Activated naive CD4-positive, alpha-beta T cell treated with anti-CD3 and anti-CD28 coated beads, Interleukin-2, amount 50 U/mL, for 24 hours (primary cell): ENCODE results near the gene MAPT.

ENCODE experiments used
- H3K27ac Mint-ChIP-seq: one replicate; pipeline ENCODE4 v1.8.0; 2021; ENCODE audit warnings: mild to moderate bottlenecking, mixed read lengths
- H3K27me3 Mint-ChIP-seq: one replicate; pipeline ENCODE4 v1.8.0; 2021; ENCODE audit warnings: mixed read lengths
- H3K36me3 Mint-ChIP-seq: one replicate; pipeline ENCODE4 v1.8.0; 2021; ENCODE audit warnings: mixed read lengths
- H3K4me1 Mint-ChIP-seq: one replicate; pipeline ENCODE4 v1.8.0; 2021; ENCODE audit warnings: mixed read lengths
- H3K4me3 Mint-ChIP-seq: one replicate; pipeline ENCODE4 v1.8.0; 2021; ENCODE audit warnings: mild to moderate bottlenecking, mixed read lengths
- H3K9me3 Mint-ChIP-seq: one replicate; pipeline ENCODE4 v1.8.0; 2021; ENCODE audit warnings: mixed read lengths

The MAPT gene

GRCh38 chr17:46030752-46031151 is 136.4 kb downstream of the MAPT start:
- peak overlapping the region; percentile 44 for H3K27ac Mint-ChIP-seq

DNA sequence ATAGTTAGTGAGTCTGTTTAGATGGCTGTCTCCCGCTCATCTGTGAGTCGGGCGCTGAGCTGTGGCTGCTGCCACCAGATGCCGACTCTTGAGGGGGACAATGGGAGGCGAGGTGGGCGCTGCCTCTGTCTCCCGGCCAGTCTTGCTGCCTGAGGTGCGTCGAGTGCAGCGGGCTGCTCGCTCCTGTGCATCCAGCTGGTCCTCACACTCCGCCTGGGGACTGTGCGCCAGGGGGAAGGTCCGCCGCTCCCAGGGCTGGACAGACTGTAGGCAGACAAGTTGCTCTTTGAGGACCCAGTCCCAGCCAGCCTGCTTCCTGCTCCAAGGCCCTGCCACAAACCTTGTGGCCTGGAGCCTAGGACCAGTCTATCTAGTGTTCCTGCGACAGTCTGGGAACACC is 137.1 kb downstream of the MAPT start:
- H3K4me3 Mint-ChIP-seq = no peak overlapping the region
- H3K27ac Mint-ChIP-seq = no peak overlapping the region
- peaks cover 20% of the 10 kb centered on the region for H3K4me1 Mint-ChIP-seq

More at GRCh38 chr17:46030752-46031151, 136.4 kb downstream of the MAPT start:
- H3K9me3 Mint-ChIP-seq = no peaks in the 10 kb centered on the region
- peaks cover 12% of the 10 kb centered on the region for H3K36me3 Mint-ChIP-seq
- no peaks in the 10 kb centered on the region for H3K27me3 Mint-ChIP-seq
- H3K4me3 Mint-ChIP-seq = no peak overlapping the region
- peaks cover 20% of the 10 kb centered on the region for H3K4me1 Mint-ChIP-seq

DNA sequence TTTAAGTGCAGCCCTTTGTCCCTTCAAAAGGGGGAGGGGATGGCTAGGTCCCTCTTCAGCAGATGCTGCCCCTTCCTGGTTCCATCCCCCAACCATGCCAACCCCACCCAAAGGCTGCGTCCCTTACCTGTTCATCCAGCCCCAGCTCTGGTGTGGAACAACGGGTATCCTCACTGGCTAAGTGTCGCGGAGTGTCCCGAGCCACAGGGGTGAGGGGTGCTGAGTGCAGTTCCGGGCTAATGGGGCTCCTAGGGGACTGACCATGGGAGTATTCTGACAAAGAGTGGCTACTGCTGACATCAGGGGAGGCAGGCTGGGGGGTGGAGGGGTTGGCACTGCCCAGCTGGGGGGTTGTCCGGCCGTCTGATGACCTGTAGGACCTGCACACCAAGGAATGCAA is 137.6 kb downstream of the MAPT start:
- no peaks in the 10 kb centered on the region for H3K9me3 Mint-ChIP-seq
- peaks cover 20% of the 10 kb centered on the region for H3K4me1 Mint-ChIP-seq
- H3K27ac Mint-ChIP-seq = peak overlapping the region; percentile 8
- no peak overlapping the region for H3K4me3 Mint-ChIP-seq
- peaks cover 12% of the 10 kb centered on the region for H3K36me3 Mint-ChIP-seq
- H3K27me3 Mint-ChIP-seq = no peaks in the 10 kb centered on the region

More for the DNA sequence above, 137.1 kb downstream of the MAPT start:
- H3K27me3 Mint-ChIP-seq = no peaks in the 10 kb centered on the region
- H3K36me3 Mint-ChIP-seq = peaks cover 12% of the 10 kb centered on the region
- no peaks in the 10 kb centered on the region for H3K9me3 Mint-ChIP-seq

DNA sequence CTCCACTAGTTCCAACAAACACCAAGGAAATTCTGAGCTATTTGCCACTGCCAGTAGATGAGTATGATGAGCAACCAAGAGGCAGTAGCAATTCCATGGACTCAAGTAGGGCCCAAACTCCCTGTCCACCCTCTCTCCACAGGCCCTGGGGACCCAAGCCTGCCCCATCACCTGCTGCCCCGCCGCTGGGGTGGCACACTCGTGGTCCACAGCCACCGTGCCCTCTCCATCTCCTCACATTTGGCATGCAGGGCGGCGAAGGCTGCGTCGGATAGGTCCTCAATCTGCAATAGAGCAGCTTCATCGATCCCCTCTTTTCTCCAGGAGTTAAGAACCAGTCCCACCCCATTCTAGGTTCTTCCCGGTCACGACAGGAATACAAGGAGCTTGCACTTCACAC is 138.6 kb downstream of the MAPT start:
- H3K36me3 Mint-ChIP-seq = peaks cover 13% of the 10 kb centered on the region
- no peak overlapping the region for H3K4me3 Mint-ChIP-seq
- H3K27me3 Mint-ChIP-seq = no peaks in the 10 kb centered on the region
- no peaks in the 10 kb centered on the region for H3K9me3 Mint-ChIP-seq
- H3K4me1 Mint-ChIP-seq = peaks cover 20% of the 10 kb centered on the region
- H3K27ac Mint-ChIP-seq = no peak overlapping the region

DNA sequence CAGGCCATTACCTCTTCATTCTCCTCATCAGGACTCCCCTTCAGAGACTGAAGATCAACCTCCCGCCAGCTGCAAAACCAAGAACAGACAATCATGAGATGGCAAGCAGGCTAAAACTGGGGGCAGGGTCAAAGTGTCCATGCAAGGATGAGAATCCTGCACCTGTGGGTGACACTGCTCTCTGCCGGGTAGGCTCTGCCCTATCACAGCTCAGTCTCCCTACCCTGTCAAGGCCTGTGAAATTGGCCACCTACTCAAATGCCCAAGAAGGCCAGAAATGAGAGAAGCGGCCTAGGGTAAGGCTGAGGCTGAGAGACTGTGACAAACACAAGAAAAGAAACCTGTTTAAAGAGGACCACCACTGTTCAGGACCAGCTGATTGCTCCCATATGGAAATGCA is 139.0 kb downstream of the MAPT start:
- Mint-ChIP-seq H3K4me3 (no peak overlapping the region), H3K36me3 (peaks cover 17% of the 10 kb centered on the region), H3K9me3 (no peaks in the 10 kb centered on the region), H3K4me1 (peaks cover 20% of the 10 kb centered on the region), H3K27ac (peak overlapping the region; percentile 17), H3K27me3 (no peaks in the 10 kb centered on the region)

- Mint-ChIP-seq H3K36me3 (peaks cover 15% of the 10 kb centered on the region), H3K27ac (peak overlapping the region; percentile 84), H3K4me3 (no peak overlapping the region), H3K27me3 (no peaks in the 10 kb centered on the region), H3K9me3 (no peaks in the 10 kb centered on the region), H3K4me1 (peaks cover 7% of the 10 kb centered on the region)
Observed at GRCh38 chr17:46035112-46035818, 140.9 kb downstream of the MAPT start.

GRCh38 chr17:46036491-46036890 is 142.1 kb downstream of the MAPT start:
- Mint-ChIP-seq H3K36me3 (peaks cover 15% of the 10 kb centered on the region), H3K27ac (no peak overlapping the region), H3K4me3 (no peak overlapping the region), H3K27me3 (no peaks in the 10 kb centered on the region), H3K9me3 (no peaks in the 10 kb centered on the region), H3K4me1 (peaks cover 4% of the 10 kb centered on the region)

DNA sequence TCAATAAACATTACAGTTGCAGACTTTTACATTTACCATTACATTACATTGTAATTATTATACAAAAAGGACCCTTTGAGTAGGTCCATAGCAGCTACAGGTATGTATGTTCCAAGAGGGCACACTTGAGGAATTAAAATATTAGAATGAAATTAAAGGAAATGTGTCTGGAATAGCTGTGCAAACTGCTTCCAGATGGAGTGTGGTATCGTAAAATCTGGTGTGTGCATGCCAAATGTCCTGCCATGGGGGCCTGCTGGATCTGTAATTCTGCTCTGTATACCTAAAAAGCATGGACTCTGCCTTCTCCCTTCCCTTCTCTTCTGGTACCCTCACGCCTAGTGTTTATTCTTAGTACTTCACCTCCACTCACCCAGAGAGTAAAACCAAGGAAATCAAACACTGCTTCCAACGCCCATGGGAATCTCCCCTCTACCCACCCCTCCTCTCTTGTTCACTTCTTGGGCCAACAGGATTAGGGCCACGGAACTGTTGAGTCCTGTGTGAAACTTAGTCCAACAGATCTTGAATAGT is 143.4 kb downstream of the MAPT start:
- H3K4me1 Mint-ChIP-seq = peaks cover 4% of the 10 kb centered on the region
- H3K36me3 Mint-ChIP-seq = peaks cover 15% of the 10 kb centered on the region
- peak overlapping the region; percentile 66 for H3K27ac Mint-ChIP-seq
- H3K9me3 Mint-ChIP-seq = no peaks in the 10 kb centered on the region
- H3K4me3 Mint-ChIP-seq = no peak overlapping the region
- H3K27me3 Mint-ChIP-seq = no peaks in the 10 kb centered on the region

DNA sequence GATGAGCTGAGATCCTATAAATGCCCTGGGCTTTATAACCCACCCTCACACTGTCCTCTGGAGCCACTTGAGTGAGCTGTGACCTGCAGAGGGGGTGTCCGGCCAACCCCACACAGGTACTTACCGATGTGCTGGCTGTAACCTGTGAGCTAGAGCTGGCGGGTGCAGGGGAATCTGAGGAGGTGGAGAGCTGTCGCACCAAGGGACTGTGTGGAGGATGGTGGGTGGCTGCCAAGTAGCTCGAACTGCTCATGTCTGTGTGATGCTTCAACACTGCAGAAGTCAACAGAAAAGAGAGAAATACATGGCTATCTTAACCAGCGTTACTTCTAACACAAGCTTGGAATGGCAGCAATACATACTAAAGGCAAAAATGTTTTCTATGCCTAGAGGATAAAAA is 144.1 kb downstream of the MAPT start:
- Mint-ChIP-seq H3K4me1 (peaks cover 4% of the 10 kb centered on the region), H3K27ac (peak overlapping the region; percentile 8), H3K36me3 (peaks cover 15% of the 10 kb centered on the region), H3K27me3 (no peaks in the 10 kb centered on the region), H3K9me3 (no peaks in the 10 kb centered on the region), H3K4me3 (no peak overlapping the region)

DNA sequence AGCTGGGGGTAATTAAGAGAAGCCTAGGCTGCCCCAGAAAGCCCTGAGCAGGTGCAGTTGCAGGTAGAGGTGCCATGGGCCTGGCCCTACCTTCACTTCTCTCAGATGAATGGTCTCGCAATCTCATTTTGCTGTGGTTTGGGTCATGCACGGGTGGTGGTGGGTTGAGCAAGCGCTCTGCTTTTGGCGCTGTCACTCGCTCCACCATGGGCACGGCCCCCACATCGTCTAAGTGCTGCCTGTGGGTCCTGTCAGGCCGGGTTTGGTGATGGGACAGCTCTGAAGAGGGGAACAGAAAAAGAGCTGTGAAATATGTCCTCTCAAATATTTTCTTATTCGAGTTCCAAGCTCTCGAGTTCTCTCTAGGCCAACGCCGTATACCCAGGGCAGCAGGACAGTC is 144.6 kb downstream of the MAPT start:
- Mint-ChIP-seq H3K9me3 (no peaks in the 10 kb centered on the region), H3K4me1 (peaks cover 8% of the 10 kb centered on the region), H3K27ac (no peak overlapping the region), H3K36me3 (peaks cover 18% of the 10 kb centered on the region), H3K4me3 (no peak overlapping the region), H3K27me3 (no peaks in the 10 kb centered on the region)

- H3K27ac Mint-ChIP-seq = no peak overlapping the region
Observed at GRCh38 chr17:46039592-46040186, 145.3 kb downstream of the MAPT start.

GRCh38 chr17:46042246-46042645 is 147.9 kb downstream of the MAPT start:
- Mint-ChIP-seq H3K36me3 (peaks cover 17% of the 10 kb centered on the region), H3K27me3 (no peaks in the 10 kb centered on the region)

More at GRCh38 chr17:46039592-46040186, 145.3 kb downstream of the MAPT start:
- H3K9me3 Mint-ChIP-seq = no peaks in the 10 kb centered on the region
- no peaks in the 10 kb centered on the region for H3K27me3 Mint-ChIP-seq
- no peak overlapping the region for H3K4me3 Mint-ChIP-seq
- H3K36me3 Mint-ChIP-seq = peaks cover 15% of the 10 kb centered on the region
- H3K4me1 Mint-ChIP-seq = peaks cover 13% of the 10 kb centered on the region

DNA sequence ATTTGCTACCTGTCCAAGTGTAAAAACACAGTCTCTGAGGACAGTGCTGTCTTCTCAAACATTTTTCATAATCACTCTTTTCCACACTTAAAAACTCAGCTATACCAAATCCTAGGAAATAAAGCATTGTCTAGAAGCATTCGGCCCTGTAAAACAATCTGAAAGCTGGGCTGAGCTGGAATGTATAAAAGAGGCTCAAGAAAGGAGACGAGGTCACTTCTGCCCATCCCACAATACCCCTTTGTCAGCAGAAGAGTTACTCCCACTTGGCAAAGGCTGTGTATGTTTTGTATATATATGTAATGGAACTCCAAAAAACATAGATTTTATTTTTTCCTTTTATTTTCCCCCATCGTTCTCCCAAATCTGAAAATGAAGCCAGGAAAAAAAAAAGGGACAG is 148.6 kb downstream of the MAPT start:
- Mint-ChIP-seq H3K4me1 (peaks cover 23% of the 10 kb centered on the region), H3K4me3 (no peak overlapping the region), H3K27me3 (no peaks in the 10 kb centered on the region), H3K27ac (no peak overlapping the region), H3K9me3 (no peaks in the 10 kb centered on the region), H3K36me3 (peaks cover 16% of the 10 kb centered on the region)

More at GRCh38 chr17:46042246-46042645, 147.9 kb downstream of the MAPT start:
- Mint-ChIP-seq H3K4me3 (no peak overlapping the region), H3K27ac (no peak overlapping the region), H3K4me1 (peaks cover 23% of the 10 kb centered on the region), H3K9me3 (no peaks in the 10 kb centered on the region)

- Mint-ChIP-seq H3K27ac (peak overlapping the region; percentile 79), H3K36me3 (peaks cover 14% of the 10 kb centered on the region), H3K4me1 (peaks cover 23% of the 10 kb centered on the region), H3K27me3 (no peaks in the 10 kb centered on the region), H3K9me3 (no peaks in the 10 kb centered on the region), H3K4me3 (no peak overlapping the region)
Observed at GRCh38 chr17:46043606-46044005, 149.3 kb downstream of the MAPT start.

GRCh38 chr17:46044286-46044928 is 150.1 kb downstream of the MAPT start:
- H3K4me1 Mint-ChIP-seq = peaks cover 23% of the 10 kb centered on the region
- H3K36me3 Mint-ChIP-seq = peaks cover 15% of the 10 kb centered on the region
- H3K27me3 Mint-ChIP-seq = no peaks in the 10 kb centered on the region
- H3K27ac Mint-ChIP-seq = peak overlapping the region; percentile 64
- no peak overlapping the region for H3K4me3 Mint-ChIP-seq
- H3K9me3 Mint-ChIP-seq = no peaks in the 10 kb centered on the region

GRCh38 chr17:46044989-46045388 is 150.6 kb downstream of the MAPT start:
- Mint-ChIP-seq H3K4me3 (no peak overlapping the region), H3K4me1 (peaks cover 23% of the 10 kb centered on the region), H3K9me3 (no peaks in the 10 kb centered on the region), H3K27ac (no peak overlapping the region), H3K36me3 (peaks cover 18% of the 10 kb centered on the region), H3K27me3 (no peaks in the 10 kb centered on the region)
